GM10847 (cell line): ENCODE measurements around the gene TPM3.

Source experiments
- POLR2A ChIP-seq: IDR thresholded peaks from 2 replicates; pipeline ENCODE4 v1.6.1; 2011; ENCODE audit not compliant: insufficient read length; ENCODE audit errors: extremely low read depth

TPM3 gene

GRCh38 chr1:154208677-154209388 is 16.9 kb upstream of the TPM3 start:
- TF ChIP-seq POLR2A: no peak

- no peak for TF ChIP-seq POLR2A
These were observed 15.4 kb upstream of the TPM3 start for GRCh38 chr1:154207262-154207661.

- TF ChIP-seq POLR2A: no peak
These were observed 14.3 kb upstream of the TPM3 start, which contains the start of gene CFAP141 for GRCh38 chr1:154206196-154206595. TSS of gene CFAP141 (minus strand) at chr1:154206333. CDS start at chr1:154206307, 26 bp downstream.

- no peak for TF ChIP-seq POLR2A
These were observed 7.6 kb upstream of the TPM3 start for GRCh38 chr1:154199563-154199879.

- no peak for TF ChIP-seq POLR2A
These were observed 7.1 kb upstream of the TPM3 start for GRCh38 chr1:154198756-154199562.

GRCh38 chr1:154193821-154194220 is 1.9 kb upstream of the TPM3 start:
- TF ChIP-seq POLR2A: no peak

- TF ChIP-seq POLR2A: no peak
These were observed 576 bp upstream of the TPM3 start for GRCh38 chr1:154192476-154192875.

- TF ChIP-seq POLR2A: no peak
These were observed 1.4 kb downstream of the TPM3 start for GRCh38 chr1:154190550-154190949.

- no peak for TF ChIP-seq POLR2A
These were observed 4.9 kb downstream of the TPM3 start for GRCh38 chr1:154186852-154187501.

- TF ChIP-seq POLR2A: no peak
These were observed 5.7 kb downstream of the TPM3 start for GRCh38 chr1:154186177-154186576.

- peak; percentile 96 for TF ChIP-seq POLR2A
These were observed 8.6 kb downstream of the TPM3 start for GRCh38 chr1:154183046-154183915.

GRCh38 chr1:154182344-154183045 is 9.4 kb downstream of the TPM3 start:
- TF ChIP-seq POLR2A: peak; percentile 40

GRCh38 chr1:154181944-154182343 is 10.0 kb downstream of the TPM3 start:
- no peak for TF ChIP-seq POLR2A

- TF ChIP-seq POLR2A: no peak
These were observed 11.8 kb downstream of the TPM3 start for GRCh38 chr1:154179946-154180687.
